ENCODE results near the gene AK8.

DNA sequence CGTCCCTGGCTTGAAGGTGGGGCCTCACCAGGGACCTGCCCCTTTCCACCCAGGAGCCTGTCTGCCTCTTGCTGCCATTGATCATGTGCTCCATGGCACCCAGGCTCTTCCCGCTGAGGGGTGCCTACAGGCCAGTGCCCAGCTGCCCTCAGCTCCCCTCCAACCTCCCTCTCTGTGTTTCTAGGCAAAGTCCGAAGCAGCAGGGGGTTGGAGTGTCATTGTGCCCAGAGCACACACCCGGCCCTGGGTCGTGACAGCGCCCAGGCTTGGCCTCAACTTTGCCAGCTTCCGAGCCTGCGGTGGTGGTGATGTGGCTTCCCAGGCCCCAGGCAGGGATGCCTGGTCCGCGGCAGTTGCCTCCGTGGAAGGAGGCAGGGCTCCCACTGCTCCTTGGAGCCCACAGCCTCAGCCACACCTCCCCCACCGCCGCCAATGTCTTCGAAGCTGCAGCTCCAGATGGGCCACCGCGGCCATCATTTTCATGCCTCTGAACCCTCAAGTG, 155.5 kb downstream of the AK8 start:
- TF ChIP-seq POLR2A (IDR thresholded peaks at IDR 0.05) = no peak
- TF ChIP-seq, protein P1, sequence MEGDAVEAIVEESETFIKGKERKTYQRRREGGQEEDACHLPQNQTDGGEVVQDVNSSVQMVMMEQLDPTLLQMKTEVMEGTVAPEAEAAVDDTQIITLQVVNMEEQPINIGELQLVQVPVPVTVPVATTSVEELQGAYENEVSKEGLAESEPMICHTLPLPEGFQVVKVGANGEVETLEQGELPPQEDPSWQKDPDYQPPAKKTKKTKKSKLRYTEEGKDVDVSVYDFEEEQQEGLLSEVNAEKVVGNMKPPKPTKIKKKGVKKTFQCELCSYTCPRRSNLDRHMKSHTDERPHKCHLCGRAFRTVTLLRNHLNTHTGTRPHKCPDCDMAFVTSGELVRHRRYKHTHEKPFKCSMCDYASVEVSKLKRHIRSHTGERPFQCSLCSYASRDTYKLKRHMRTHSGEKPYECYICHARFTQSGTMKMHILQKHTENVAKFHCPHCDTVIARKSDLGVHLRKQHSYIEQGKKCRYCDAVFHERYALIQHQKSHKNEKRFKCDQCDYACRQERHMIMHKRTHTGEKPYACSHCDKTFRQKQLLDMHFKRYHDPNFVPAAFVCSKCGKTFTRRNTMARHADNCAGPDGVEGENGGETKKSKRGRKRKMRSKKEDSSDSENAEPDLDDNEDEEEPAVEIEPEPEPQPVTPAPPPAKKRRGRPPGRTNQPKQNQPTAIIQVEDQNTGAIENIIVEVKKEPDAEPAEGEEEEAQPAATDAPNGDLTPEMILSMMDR (IDR thresholded peaks at IDR 0.05) = no peak
